H9 (cell line): Measurements from ENCODE around the gene CEP112. TPM values are rescaled to one million over a fixed set of nuclear protein-coding genes. Genes with fewer than 3 reads are reported as not detected.

Source experiments
- DNase-seq: peaks from one replicate; pipeline ENCODE4 v3.0.0-alpha.2; 2017
- H2AFZ ChIP-seq: one replicate; pipeline ENCODE4 v1.6.1; 2013; ENCODE audit warnings: mild to moderate bottlenecking, low read length, control low read depth, moderate library complexity
- H2AK5ac ChIP-seq: 2 replicates; pipeline ENCODE4 v1.6.1; 2013; ENCODE audit warnings: low read length, control low read depth, mixed read lengths; ENCODE audit not compliant: insufficient read length
- H2BK120ac ChIP-seq: one replicate; pipeline ENCODE4 v1.6.1; 2013; ENCODE audit warnings: low read depth, mild to moderate bottlenecking, low read length, control low read depth, inconsistent platforms; ENCODE audit not compliant: poor library complexity, severe bottlenecking
- H2BK12ac ChIP-seq: 2 replicates; pipeline ENCODE4 v1.6.1; 2013; ENCODE audit warnings: low read length, control low read depth, mixed read lengths, low read depth; ENCODE audit not compliant: insufficient read length
- H2BK15ac ChIP-seq: 2 replicates; pipeline ENCODE4 v1.6.1; 2013; ENCODE audit warnings: low read depth, low read length, control low read depth
- H2BK20ac ChIP-seq: one replicate; pipeline ENCODE4 v1.6.1; 2013; ENCODE audit warnings: low read depth, mild to moderate bottlenecking, low read length, control low read depth, inconsistent platforms; ENCODE audit not compliant: poor library complexity, severe bottlenecking
- H2BK5ac ChIP-seq: 2 replicates; pipeline ENCODE4 v1.6.1; 2013; ENCODE audit warnings: low read length, control low read depth, mixed read lengths; ENCODE audit not compliant: insufficient read length
- H3K14ac ChIP-seq: 2 replicates; pipeline ENCODE4 v1.6.1; 2013; ENCODE audit warnings: low read length, control low read depth; ENCODE audit not compliant: insufficient read depth
- H3K18ac ChIP-seq: 2 replicates; pipeline ENCODE4 v1.6.1; 2013; ENCODE audit warnings: low read depth, mild to moderate bottlenecking, mixed read lengths, low read length, control low read depth; ENCODE audit not compliant: insufficient read length
- H3K23ac ChIP-seq: 2 replicates; pipeline ENCODE4 v1.6.1; 2013; ENCODE audit warnings: low read length, control low read depth, mixed read lengths, low read depth; ENCODE audit not compliant: insufficient read length
- H3K23me2 ChIP-seq: 2 replicates; pipeline ENCODE4 v1.6.1; 2013; ENCODE audit warnings: low read depth, mild to moderate bottlenecking, mixed read lengths, low read length, control low read depth; ENCODE audit not compliant: insufficient read length, poor library complexity, severe bottlenecking
- H3K27ac ChIP-seq: 2 replicates; pipeline ENCODE4 v1.5.1; 2013; ENCODE audit warnings: low read length, control low read depth, mixed read lengths, low read depth; ENCODE audit not compliant: insufficient read length
- H3K27me3 ChIP-seq: 2 replicates; pipeline ENCODE4 v1.6.1; 2013; ENCODE audit warnings: low read length, control low read depth, inconsistent platforms; ENCODE audit not compliant: insufficient read depth
- H3K4ac ChIP-seq: 2 replicates; pipeline ENCODE4 v1.6.1; 2013; ENCODE audit warnings: low read depth, mild to moderate bottlenecking, control low read depth, inconsistent platforms, low read length, moderate library complexity
- H3K4me1 ChIP-seq: 2 replicates; pipeline ENCODE4 v1.6.1; 2013; ENCODE audit warnings: low read length, control low read depth, inconsistent platforms; ENCODE audit not compliant: insufficient read depth
- H3K4me2 ChIP-seq: 2 replicates; pipeline ENCODE4 v1.6.1; 2013; ENCODE audit warnings: low read length, control low read depth, mixed read lengths; ENCODE audit not compliant: insufficient read length, insufficient read depth
- H3K56ac ChIP-seq: 2 replicates; pipeline ENCODE4 v1.6.1; 2013; ENCODE audit warnings: low read depth, mild to moderate bottlenecking, mixed read lengths, low read length, control low read depth; ENCODE audit not compliant: insufficient read length
- H3K79me1 ChIP-seq: 2 replicates; pipeline ENCODE4 v1.6.1; 2013; ENCODE audit warnings: low read depth, mild to moderate bottlenecking, moderate library complexity, low read length, control low read depth, inconsistent platforms; ENCODE audit not compliant: insufficient read depth, poor library complexity, severe bottlenecking
- H3K79me2 ChIP-seq: 2 replicates; pipeline ENCODE4 v1.6.1; 2013; ENCODE audit warnings: low read length, control low read depth, inconsistent platforms; ENCODE audit not compliant: insufficient read depth
- H3K9ac ChIP-seq: 2 replicates; pipeline ENCODE4 v1.6.1; 2013; ENCODE audit warnings: low read length, control low read depth, mixed read lengths; ENCODE audit not compliant: insufficient read length; ENCODE audit errors: extremely low read depth
- H3K9me3 ChIP-seq: one replicate; pipeline ENCODE4 v1.6.1; 2013; ENCODE audit warnings: low read depth, low read length, inconsistent platforms; ENCODE audit not compliant: control insufficient read depth
- H3T11ph ChIP-seq: one replicate; pipeline ENCODE4 v1.6.1; 2013; ENCODE audit warnings: mild to moderate bottlenecking, low read length, control low read depth, inconsistent platforms
- H4K20me1 ChIP-seq: one replicate; pipeline ENCODE4 v1.6.1; 2013; ENCODE audit not compliant: control insufficient read depth, insufficient read length, insufficient read depth
- H4K5ac ChIP-seq: 2 replicates; pipeline ENCODE4 v1.6.1; 2013; ENCODE audit warnings: low read depth, mild to moderate bottlenecking, mixed read lengths, low read length, control low read depth; ENCODE audit not compliant: insufficient read length
- H4K8ac ChIP-seq: replicated peaks from 2 replicates; pipeline ENCODE4 v1.6.1; 2013; ENCODE audit warnings: low read length, control low read depth, mixed read lengths, low read depth; ENCODE audit not compliant: insufficient read length
- H4K91ac ChIP-seq: 2 replicates; pipeline ENCODE4 v1.6.1; 2013; ENCODE audit warnings: low read depth, mild to moderate bottlenecking, moderate library complexity, mixed read lengths, low read length, control low read depth; ENCODE audit not compliant: insufficient read length
- H3K27ac Mint-ChIP-seq, 3 experiments: 2 replicates in 2 of 3; 3 replicates in 1 of 3; pipeline ENCODE4 v1.8.0; 2020 to 2021; ENCODE audit warnings: mixed read lengths in 3 of 3, mild to moderate bottlenecking in 1 of 3, moderate library complexity in 1 of 3
- H3K27me3 Mint-ChIP-seq: 2 replicates; pipeline ENCODE4 v1.8.0; 2021; ENCODE audit warnings: low read depth, mild to moderate bottlenecking, moderate library complexity, mixed read lengths
- H3K36me3 Mint-ChIP-seq, 3 experiments: 2 replicates in 2 of 3; 3 replicates in 1 of 3; pipeline ENCODE4 v1.8.0; 2020 to 2021; ENCODE audit warnings: low read depth in 3 of 3, mixed read lengths in 3 of 3; ENCODE audit not compliant: insufficient read depth in 1 of 3
- H3K4me1 Mint-ChIP-seq, 2 experiments: 2 replicates each; pipeline ENCODE4 v1.8.0; 2020; ENCODE audit warnings: mixed read lengths in 2 of 2
- H3K4me3 Mint-ChIP-seq, 2 experiments: 2 replicates in 1 of 2; 3 replicates in 1 of 2; pipeline ENCODE4 v1.8.0; 2020 to 2021; ENCODE audit warnings: mild to moderate bottlenecking in 2 of 2, mixed read lengths in 2 of 2, moderate library complexity in 1 of 2
- H3K9me3 Mint-ChIP-seq, 2 experiments: 2 replicates in 1 of 2; 3 replicates in 1 of 2; pipeline ENCODE4 v1.8.0; 2020; ENCODE audit warnings: mild to moderate bottlenecking in 2 of 2, mixed read lengths in 2 of 2, moderate library complexity in 1 of 2
- WGBS: extraction: QIAGEN DNeasy Blood & Tissue Kit; methylation state at CpG from one replicate; pipeline ENCODE4 v1.1.7; 2013; ENCODE audit warnings: missing lambda C conversion rate, low lambda C conversion rate, mixed read lengths; ENCODE audit not compliant: insufficient read length; ENCODE audit errors: extremely low coverage; 5-methylcytosine and 5-hydroxymethylcytosine counted together
- total RNA-seq: library from RNA; stranded (reverse); gene quantifications from 2 replicates; pipeline ENCODE4 v1.2.1, GENCODE V29; 2021
- TF ChIP-seq, protein P1 (sequence below): fragments of 200-600 bp; sonication (generic); conservative IDR thresholded peaks from 3 replicates; pipeline ENCODE4 v1.8.0; 2021; ENCODE audit warnings: antibody characterized with exemption, mild to moderate bottlenecking

Gene CEP112
- total RNA-seq, 1 experiment from 2014 or later, result 5.4 TPM

DNA sequence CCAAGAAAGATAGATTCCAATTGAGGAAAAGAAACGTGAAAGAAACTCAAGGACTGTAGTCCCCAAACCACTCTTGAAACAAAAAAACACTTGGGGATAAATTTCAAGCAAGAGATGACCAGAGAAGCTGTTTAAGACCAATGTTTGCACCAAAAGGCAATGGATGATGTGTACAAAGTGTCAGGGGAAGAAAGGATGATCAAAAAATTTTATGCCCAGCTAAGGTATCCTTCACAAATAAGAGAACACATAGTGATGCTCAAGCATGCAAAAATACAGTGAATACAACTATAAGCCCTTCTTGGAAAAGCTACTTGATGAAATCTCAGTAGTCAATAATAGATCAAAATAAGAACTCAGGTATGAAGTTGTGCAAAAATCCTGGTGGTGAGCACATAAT is 281.1 kb downstream of the CEP112 start:
- Histone ChIP-seq H4K20me1 (no peaks in the 10 kb centered on the region), H3K18ac (no peak overlapping the region), H3K9ac (no peak overlapping the region), H3K4me2 (no peak overlapping the region), H3T11ph (no peak overlapping the region), H3K79me1 (no peaks in the 10 kb centered on the region), H3K79me2 (no peaks in the 10 kb centered on the region), H2BK5ac (no peak overlapping the region), H2BK15ac (no peak overlapping the region), H2AFZ (no peak overlapping the region), H3K27me3 (no peaks in the 10 kb centered on the region), H3K56ac (no peak overlapping the region), H2BK12ac (no peak overlapping the region), H3K14ac (no peak overlapping the region), H2AK5ac (no peak overlapping the region), H3K4me1 (no peaks in the 10 kb centered on the region), H2BK20ac (no peak overlapping the region), H2BK120ac (no peak overlapping the region), H4K8ac (no peak overlapping the region), H3K23ac (no peak overlapping the region), H3K4ac (no peak overlapping the region), H4K91ac (no peak overlapping the region), H3K23me2 (no peaks in the 10 kb centered on the region), H3K27ac (no peak overlapping the region), H4K5ac (no peak overlapping the region), H3K9me3 (no peaks in the 10 kb centered on the region)
- Mint-ChIP-seq H3K27ac (no peak overlapping the region), H3K4me3 (no peak overlapping the region), H3K4me1 (no peaks in the 10 kb centered on the region), H3K27me3 (no peaks in the 10 kb centered on the region), H3K9me3 (peaks cover 0 to 4% of the 10 kb centered on the region in 2 experiments; a peak in 2 of 5 replicates), H3K36me3 (peaks cover 0 to 10% (median 6%) of the 10 kb centered on the region in 3 experiments; a peak in 4 of 7 replicates)
- TF ChIP-seq, protein P1, sequence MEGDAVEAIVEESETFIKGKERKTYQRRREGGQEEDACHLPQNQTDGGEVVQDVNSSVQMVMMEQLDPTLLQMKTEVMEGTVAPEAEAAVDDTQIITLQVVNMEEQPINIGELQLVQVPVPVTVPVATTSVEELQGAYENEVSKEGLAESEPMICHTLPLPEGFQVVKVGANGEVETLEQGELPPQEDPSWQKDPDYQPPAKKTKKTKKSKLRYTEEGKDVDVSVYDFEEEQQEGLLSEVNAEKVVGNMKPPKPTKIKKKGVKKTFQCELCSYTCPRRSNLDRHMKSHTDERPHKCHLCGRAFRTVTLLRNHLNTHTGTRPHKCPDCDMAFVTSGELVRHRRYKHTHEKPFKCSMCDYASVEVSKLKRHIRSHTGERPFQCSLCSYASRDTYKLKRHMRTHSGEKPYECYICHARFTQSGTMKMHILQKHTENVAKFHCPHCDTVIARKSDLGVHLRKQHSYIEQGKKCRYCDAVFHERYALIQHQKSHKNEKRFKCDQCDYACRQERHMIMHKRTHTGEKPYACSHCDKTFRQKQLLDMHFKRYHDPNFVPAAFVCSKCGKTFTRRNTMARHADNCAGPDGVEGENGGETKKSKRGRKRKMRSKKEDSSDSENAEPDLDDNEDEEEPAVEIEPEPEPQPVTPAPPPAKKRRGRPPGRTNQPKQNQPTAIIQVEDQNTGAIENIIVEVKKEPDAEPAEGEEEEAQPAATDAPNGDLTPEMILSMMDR, result no peak
- no CpG with 5 or more reads among the region's 1 CpG for WGBS
- no peak for DNase-seq
